ENCODE data around the gene ISG20.

The ISG20 gene

DNA sequence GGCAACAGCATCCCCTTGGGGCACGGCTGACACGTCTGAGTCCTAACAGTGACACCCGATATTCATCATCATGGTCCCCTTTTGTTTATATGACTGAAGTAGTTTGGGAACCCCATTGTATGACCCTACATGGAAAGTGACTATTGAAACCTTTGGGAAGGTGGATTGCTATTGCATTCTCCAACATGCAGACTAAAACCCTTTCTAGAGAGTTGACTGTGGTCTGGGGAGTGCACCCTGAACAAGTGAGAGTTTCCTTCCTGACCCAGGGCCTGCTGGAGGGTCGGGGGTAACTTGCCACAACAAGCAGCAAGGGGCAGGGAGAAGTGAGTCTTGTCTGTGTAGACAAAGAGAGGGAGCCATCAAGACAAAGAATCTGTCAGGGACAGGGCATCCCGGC is 54.4 kb downstream of the ISG20 start:
- no peak for DNase-seq

- DNase-seq, result no peak
These were observed 56.3 kb downstream of the ISG20 start for GRCh38 chr15:88695101-88695500.

DNA sequence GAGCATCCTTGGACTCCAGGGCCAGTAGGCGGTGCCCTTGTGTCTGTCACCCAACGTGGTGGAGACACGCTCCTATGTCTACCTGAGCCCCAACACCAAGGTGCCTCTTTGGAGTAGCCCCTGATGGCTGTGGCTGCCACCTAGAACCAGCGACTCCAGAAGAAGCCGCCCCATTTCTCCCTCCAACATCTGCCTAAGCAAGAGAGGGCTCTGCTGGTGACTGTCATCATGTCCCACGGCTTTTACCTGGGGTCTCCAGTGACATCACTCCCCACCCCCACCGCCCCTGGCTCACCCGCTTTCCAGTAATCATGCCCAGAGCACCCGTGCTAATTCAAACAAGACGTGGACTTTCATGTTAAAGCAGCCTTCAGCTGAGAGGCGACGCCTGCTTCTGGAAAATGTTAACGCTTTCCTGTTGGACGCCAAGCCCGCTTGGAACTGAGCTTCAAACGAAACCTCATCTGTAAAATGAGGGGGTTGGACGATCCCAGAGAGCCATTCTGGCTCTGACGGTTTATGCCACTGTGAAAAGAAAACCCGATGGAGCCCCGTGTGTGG is 57.0 kb downstream of the ISG20 start:
- DNase-seq, result peak; percentile 16

- DNase-seq, result no peak
These were observed 57.4 kb downstream of the ISG20 start for GRCh38 chr15:88696254-88696653.

DNA sequence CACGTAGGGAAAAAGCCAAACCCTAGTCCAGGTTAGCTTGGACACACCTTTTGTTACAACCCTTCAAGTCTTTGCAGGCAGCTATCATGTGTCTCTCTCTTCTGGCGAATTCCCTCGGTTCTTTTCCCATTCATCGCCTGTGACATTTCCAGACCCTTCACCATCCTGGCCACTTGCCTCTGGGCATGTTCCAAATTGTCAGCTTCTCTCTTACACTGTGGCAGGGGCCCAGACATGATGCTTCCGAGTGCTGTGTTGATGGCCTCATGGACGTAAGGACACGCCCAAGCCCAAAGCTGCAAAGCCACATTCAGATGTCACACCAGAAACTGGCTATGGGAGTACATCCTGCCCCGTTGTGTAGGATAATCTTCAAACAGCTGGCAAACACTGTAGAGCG is 58.5 kb downstream of the ISG20 start:
- no peak for DNase-seq

DNA sequence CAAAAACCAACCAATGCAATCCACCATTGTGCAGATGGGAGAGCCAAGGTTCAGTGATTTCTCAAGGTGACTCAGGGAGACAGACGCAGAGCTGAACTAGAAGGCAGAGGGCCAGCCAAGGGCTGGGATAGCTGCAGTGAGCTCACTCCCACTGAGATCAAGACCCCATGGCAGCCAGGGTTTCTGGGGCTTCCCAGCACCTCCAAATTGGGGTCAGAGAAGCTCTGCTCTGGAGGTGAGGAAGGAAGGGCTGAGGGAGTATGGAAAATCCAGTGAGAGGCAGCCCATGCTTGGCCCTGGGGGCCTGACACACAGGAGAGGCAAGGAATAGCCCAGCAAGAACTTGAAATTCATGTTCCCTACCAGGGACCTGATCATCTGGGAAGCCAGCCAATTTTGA is 61.0 kb downstream of the ISG20 start:
- DNase-seq, result no peak

DNA sequence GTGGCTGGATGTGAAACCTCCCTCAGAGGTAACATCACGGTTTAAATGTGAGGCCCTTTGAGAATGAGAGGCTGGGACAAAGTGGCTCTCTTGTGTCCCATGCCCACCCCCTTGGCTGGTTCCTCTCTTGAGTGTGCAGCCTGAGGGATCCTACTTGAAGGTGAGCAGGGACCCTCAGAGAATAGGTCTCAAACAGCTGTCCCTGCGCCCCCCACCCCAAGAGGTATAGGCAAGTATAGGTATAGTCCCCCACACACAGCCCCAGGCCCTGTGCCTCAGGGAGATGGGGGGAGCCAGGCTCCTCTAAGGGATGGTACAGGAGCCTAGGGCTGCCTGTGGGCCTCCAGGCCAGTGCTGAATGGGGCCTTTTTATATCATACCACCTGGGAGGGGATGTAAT is 61.9 kb downstream of the ISG20 start:
- no peak for DNase-seq

- no peak for DNase-seq
These were observed 62.8 kb downstream of the ISG20 start for GRCh38 chr15:88701561-88702095.

- peak; percentile 9 for DNase-seq
These were observed 64.2 kb downstream of the ISG20 start for GRCh38 chr15:88702983-88703382.

GRCh38 chr15:88703533-88703932 is 64.7 kb downstream of the ISG20 start:
- no peak for DNase-seq

GRCh38 chr15:88704791-88705768 is 66.3 kb downstream of the ISG20 start:
- DNase-seq, result peak; percentile 67

- no peak for DNase-seq
These were observed 67.0 kb downstream of the ISG20 start for GRCh38 chr15:88705769-88706165.
